SU-DHL-6 (cell line): Measurements from ENCODE around the gene JPH3.

Experiments
- EZH2phosphoT487 ChIP-seq: fragments of 200-600 bp; sonication (generic), shearing (Covaris generic); conservative IDR thresholded peaks from 2 replicates; pipeline ENCODE4 v1.6.1; 2018; ENCODE audit warnings: mild to moderate bottlenecking, antibody characterized with exemption, low read length, moderate library complexity, mixed read lengths
- TF ChIP-seq, protein P1 (sequence below): fragments of 200-600 bp; sonication (generic); IDR thresholded peaks from one replicate; pipeline ENCODE4 v1.5.1; 2017; ENCODE audit warnings: antibody characterized with exemption, mild to moderate bottlenecking, low read length, moderate library complexity; ENCODE audit not compliant: insufficient read depth, poor library complexity, severe bottlenecking

DNA sequence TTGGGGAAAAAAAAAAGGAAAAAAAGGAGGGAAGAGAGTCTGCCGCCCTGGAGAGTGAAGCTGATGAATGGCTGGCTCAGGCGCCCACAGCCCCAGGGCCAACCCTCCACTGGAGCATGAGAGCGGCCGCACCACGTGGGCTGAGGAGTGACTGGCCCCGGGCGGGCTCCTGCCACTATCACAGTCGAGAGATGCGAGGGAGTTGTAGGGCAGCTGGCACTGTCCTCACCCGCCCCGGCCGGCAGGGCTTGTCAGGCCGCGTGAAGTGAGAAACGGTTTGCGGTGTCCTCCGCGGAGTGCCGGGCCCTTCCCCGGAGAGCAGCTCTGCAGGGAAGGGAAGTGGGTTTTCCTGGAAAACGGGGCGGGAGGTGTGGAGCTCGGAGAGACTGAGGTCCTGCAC is 45.9 kb downstream of the JPH3 start:
- no peak for TF ChIP-seq EZH2phosphoT487
- TF ChIP-seq, protein P1, sequence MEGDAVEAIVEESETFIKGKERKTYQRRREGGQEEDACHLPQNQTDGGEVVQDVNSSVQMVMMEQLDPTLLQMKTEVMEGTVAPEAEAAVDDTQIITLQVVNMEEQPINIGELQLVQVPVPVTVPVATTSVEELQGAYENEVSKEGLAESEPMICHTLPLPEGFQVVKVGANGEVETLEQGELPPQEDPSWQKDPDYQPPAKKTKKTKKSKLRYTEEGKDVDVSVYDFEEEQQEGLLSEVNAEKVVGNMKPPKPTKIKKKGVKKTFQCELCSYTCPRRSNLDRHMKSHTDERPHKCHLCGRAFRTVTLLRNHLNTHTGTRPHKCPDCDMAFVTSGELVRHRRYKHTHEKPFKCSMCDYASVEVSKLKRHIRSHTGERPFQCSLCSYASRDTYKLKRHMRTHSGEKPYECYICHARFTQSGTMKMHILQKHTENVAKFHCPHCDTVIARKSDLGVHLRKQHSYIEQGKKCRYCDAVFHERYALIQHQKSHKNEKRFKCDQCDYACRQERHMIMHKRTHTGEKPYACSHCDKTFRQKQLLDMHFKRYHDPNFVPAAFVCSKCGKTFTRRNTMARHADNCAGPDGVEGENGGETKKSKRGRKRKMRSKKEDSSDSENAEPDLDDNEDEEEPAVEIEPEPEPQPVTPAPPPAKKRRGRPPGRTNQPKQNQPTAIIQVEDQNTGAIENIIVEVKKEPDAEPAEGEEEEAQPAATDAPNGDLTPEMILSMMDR = no peak
